DMS 273 (cell line): Measurements from ENCODE around the gene PRKCA.
A peak's percentile ranks its signal among the peaks of the same experiment; 100 is the strongest.

Source experiments
- DNase-seq: peaks from one replicate; lab custom pipeline; 2025; ENCODE audit not compliant: unreplicated experiment; lab: John Stamatoyannopoulos, UW

Gene PRKCA

DNA sequence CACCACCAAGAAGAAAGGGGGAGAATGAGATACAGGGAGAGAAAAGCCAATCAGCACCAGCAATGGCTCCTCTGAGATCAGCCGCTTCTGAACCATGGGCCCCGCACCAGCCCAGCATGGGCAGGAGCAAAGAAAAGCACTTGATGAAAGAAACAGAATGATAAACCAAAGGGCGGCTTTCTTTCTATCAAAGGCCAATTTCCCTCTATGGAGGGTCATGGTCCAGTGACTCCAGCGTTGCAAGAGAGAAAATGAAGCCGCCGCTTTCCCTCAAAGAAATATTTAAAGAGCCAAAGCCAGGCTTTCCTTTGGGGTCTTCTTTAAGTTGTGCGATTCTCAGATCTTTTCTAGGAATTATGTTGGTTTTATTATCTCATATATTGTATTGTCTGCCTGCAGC, 447.7 kb downstream of the PRKCA start:
- DNase-seq, result no peak

DNA sequence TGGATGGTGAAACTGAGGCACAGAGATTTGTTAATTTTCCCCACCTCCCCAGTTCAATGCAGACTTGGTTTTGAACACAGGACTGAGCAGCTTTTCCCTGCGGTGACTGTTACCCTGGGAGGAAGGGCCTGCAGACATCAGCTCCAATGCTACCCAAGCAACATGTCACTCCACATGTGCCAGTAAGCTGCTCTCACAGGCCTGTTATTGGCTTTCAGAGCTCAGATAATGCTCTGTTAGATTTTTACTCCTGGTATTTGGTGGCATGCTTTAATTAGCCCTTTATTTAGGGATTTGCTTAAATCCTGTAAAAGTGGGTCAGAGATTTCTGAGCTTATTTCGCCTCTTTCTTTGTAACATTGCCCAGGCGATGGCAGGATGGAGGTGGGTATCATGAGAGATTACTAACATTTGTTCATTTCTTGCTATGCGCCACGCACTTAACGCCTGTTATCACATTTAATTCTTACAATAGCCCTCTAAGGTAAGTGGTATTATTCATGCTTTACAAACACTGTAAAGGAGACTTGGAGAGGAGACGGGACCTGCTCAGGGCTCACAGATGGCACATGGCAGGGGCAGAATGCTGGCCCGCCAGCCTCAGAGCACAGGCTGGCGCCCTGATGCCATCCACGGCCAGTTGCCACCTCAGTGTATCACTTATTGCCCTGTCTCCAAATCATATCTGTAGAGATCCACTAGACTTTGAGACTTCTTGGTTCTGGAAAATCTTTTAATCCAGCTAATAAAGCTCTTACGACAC, 448.5 kb downstream of the PRKCA start:
- DNase-seq, result no peak

DNA sequence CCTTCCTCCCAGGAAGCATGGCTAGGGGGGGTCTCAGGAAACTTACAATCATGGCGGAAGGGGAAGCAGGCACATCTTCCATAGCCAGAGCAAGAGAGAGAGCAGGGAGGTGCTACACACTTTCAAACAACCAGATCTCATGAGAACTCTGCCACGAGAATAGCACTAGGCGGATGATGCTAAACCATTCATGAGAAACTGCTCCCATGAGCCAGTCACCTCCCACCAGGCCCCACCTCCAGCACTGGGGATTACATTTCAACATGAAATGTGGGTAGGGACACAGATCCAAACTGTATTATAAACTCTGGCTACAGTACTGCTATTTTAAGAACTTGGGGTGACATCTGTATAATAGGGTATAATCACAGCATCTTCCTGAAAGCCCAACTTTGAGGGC, 449.4 kb downstream of the PRKCA start:
- no peak for DNase-seq

DNA sequence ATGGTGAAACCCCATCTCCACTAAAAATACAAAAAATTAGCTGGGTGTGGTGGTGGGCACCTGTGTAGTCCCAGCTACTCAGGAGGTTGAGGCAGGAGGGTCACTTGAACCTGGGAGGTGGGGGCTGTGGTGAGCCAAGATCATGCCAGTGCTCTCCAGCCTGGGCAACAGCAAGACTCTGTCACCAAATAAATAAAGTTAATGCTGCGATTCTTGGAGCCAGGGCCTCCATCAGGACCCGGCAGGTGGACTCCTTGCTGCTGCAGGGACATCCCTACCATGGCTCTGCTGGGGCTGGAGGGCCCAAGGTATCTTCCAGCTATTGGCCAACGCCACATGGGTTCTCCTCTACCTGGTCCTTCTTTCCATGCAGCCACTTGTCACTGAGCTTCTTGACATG, 450.0 kb downstream of the PRKCA start:
- no peak for DNase-seq

DNA sequence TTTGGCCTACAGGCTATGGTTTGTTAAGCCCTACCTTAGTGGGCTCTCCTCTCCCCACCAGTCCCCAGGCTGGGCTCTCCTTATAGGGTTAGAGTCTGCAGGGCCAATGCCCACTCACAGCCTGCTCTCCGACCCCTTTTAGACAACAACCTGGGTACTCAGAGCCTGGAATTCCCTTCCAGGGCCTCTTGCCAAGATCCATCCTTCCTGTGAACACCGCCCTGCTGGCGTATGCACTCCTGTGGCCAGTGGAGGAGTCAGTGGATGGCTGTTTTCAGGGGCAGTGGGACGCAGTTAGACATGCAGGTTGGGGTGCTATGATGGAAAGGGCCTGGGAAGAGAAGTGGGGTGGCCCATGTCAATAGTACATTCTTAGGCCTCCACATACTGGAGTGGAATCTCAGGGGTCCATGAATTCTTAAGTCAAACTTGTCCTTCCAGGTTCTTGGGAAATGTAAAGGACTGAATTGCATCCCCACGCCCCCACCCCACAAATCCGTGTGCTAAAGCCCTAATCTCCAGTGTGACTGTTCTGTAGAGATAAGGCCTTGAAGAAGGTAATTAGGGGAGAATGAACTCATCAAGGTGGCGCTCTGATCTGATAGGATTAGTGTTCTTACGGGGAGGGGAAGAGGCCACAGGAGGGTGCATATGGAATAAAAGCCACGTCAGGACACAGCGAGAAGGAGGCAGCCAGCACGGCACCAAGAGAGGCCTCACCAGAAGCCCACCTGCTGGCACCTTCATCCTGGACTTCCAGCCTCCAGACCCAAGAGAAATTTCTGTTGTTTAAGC, 450.9 kb downstream of the PRKCA start:
- no peak for DNase-seq

DNA sequence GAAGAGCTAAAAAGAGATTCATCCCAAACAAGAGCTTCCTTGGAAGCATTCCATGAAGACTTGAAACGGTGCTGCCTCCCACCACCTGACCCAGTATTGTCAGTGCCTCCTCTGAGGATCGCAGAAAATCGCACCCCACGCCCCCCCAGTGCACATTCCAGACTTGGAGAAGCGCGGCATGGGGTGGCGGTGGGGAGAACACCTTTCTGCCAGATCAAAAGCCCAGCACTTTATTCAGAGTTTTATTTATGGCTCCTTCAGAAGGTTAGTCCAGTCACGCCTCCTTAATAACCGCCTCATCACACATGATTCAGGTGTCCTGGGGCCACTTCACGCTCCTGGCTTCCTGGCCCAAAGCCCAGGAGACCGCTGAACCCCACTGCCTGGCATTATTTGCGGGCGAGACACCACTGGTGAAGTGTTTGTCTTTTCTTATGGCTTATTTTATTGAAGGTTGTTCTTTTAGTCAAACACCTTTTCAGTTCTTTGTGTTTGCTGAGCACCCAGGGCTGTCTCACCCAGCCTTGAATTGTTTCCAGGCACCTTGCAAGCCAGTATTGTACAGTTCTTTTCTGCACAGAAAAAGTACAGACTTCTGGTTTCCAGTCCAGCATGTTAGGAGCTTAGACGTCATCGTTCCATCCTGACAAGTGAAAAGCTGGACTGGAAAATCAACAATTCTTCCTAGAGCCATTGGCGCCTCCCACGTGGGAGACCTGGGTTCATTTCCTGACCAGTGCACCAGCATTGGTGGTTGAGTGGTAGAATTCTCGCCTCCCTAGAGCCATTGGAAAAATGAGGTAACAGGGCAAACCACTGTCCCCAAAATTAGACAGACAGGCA, 452.9 kb downstream of the PRKCA start:
- DNase-seq, result no peak

DNA sequence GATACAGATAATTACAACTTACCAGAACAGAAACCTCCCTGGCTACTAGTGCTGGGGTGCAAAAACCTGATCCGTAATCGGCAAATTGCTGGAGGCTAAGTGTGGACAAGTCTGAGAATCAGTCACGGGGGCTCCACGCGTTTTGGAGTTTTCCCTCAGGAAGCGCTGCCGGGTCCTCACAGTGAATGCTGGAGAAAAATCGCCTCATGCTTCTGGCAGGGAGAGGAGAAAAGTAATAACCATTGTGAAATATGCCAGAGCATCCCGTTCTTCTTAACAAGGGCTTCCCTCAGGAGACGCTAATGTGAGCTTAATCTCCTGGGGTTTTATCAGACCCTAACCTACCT, 453.5 kb downstream of the PRKCA start:
- no peak for DNase-seq

DNA sequence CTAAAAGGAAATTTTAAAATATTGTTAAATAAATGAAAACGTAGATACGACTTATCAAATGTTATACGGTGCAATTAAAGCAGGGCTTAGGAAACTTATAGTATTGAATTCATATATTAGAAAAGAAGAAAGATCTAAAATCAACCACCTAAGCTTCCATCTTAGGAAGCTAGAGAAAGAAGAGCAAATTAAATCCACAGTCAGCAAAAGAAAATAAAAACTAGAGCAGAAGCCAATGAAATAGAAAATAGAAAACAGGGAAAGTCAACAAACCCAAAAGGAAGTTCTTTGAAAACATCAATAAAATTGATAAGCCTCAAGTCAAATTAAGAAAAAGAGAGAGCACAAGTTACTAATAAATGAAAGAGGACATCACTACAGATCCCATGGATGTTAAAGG, 457.9 kb downstream of the PRKCA start:
- DNase-seq, result no peak

DNA sequence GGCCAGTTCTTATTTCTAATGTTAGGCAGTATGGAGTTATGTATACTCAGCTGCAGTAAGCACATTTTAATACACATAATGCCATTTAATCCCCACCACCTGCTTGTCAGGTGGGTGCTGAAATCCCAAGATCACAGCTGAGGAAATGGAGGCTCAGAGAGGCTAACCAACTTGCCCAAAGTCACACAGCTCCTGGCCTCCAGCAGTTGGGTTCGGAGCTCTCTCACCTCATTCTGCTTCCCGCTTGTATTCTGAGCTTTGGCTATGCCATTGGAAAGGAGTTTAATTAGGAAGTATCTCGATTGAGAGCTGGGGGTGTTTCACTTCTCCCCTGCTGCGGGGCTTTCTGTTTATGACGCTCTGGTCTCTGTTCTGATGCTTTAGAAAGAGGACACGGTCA, 459.9 kb downstream of the PRKCA start:
- no peak for DNase-seq

DNA sequence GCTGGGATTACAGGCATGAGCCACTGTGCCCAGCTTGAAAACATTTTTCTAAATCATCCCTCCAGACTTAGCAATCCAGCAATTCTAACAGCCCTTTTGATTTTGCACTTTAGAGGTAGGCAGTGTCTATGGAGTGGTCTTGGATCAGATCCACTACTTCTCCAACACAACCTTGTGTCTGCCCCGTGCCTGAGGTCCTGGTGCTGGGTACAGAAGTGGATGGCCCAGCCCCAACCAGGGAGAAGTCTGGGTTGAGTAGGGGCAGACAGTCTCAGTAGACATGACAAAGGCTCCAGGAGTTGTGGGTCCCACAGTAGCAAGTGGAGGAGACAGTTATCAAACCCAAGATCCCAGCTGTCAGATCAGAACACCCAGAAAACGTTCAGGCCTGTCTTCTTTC, 460.6 kb downstream of the PRKCA start:
- DNase-seq, result no peak

DNA sequence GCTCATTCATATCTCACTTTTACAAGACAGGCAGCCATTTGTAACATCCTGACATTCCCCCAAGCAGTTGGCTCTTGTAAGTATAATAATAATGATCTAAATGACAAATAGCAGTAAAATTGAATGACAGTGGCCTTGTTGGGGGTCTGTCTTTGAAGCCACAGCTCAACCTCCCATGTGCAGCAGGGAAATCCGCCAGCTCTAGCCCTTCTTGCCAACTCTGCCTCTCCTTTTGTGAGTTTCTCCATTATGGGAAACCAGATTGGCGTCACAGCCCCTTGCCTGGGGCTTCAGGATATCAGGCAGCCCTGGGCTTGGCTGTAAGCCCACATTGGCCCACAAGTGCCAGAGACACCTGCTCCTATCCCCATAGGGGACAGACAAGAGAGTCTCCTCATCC, 462.1 kb downstream of the PRKCA start:
- DNase-seq, result peak; percentile 54

DNA sequence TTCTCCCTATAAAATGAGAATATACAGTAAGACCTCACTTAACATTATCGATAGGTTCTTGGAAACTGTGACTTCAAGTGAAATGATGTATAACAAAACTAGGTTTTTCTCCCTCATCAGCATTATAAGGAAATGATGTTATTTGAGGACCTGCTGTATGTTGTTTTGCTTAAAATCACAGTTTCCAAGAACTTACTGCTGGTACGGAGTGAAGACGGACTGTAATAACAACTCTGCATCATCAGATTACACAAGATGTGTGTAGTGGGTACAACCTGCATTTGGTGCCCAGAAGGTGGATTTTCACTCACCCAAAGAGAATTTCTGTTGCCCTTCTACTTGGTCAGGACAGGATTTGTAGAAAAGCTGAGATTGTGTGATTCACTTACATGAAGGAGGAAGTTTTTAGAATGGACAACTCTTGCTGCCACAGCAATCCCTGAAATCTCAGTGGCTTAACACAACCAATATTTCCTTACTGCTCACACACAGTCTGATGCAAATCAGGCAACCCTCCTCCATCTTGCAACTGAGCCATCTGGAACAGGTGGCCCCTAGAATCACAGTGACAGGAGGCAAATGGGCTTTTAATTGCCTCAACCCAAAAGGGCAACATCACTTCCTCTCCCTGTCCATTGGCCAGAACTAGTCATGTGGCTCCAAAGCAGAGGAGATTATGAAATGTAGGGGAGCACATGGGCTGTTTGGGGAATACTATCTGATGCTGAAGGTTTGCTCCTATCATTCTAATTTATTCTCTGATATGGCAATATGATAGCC, 464.9 kb downstream of the PRKCA start:
- DNase-seq, result peak; percentile 94

DNA sequence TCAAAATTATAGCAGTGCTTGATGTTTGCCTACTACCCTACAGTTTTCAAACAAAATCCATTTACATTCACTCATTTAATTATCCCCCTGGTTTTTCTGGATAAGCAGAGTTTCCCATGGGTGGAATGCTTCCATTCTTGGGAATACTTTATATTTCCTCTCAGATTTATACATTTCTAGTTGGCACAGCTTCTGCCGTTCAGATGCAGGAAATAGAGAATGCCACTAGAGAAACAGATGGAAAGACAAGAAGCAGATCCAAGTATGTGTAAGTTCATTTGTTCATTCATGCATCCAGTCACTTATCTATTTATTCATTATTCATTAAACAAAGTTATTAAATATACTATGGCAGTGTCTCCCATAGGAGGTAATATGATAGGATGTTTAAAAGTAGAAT, 467.5 kb downstream of the PRKCA start:
- no peak for DNase-seq

DNA sequence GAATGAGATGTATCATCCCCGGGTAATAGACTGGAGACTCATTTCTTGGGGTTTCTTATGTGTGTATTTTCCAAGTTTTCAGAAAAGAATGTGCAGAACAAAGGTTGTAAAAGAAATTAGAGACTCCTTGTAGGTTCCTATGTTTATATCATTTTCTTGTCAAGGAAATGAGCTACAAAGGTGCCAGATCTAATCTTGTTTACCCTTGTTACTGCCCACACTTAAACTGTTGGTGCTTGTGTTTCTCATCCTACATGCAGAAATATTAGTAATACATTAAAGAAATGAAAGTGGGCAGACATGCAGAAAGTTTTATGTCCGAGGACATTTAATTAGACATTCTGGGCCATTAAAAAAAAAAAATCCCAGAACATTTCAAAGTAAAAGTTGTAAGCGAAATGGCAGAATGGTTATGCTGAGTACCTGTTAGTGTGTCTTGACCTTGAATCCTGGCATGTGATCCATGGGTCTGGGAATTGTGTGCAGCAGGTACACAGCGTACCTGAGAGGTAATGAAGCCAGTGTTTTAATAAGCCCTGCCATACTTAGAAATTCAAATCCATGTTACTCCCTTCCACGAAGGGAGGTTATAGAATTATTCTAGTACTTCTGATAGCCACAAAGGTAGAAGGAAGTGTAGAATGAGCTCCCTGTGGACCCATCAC, 469.9 kb downstream of the PRKCA start:
- no peak for DNase-seq

DNA sequence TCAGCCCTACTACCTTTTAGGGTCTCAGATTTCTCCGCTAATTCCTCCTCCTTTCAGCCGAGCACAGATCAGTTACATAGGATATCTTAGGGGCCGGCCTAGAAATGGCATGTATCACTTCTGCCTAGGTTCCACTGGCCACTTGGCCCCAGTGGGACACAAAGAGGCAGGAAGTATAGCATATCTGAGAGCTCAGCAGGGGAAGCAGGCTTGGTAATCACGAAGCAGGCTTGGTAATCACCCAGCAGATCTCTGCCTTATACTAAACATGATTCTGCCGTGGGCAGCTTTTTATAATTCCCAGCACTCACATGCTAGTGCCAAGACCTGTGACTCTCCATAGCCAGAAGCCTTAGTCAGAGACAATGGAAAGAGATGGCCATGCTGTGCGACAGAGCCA, 472.9 kb downstream of the PRKCA start:
- no peak for DNase-seq

DNA sequence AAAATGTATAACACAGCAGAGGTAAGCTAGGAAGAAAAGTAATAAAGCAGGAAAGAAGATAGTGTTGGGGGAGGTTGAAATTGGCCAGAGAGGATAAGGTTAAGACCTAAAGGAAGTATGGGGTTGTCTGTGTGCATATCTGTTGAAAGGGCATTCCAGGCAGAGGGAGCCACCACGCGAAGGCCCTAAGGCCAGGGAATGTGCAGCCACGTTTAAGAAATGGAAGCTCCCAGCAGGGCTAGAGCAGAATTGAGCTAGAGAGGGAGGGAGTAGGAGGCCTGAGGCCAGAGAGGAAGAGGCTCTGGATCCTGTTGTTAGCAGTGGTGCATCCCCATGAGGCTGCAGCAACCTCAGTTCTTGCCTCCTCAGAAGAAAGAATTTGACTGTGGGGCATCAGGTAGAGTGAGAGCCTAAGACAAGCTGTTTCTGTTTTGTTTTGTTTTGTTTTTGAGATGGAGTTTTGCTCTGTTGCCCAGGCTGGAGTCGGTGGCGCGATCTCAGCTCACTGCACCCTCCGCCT, 473.5 kb downstream of the PRKCA start:
- DNase-seq, result no peak

DNA sequence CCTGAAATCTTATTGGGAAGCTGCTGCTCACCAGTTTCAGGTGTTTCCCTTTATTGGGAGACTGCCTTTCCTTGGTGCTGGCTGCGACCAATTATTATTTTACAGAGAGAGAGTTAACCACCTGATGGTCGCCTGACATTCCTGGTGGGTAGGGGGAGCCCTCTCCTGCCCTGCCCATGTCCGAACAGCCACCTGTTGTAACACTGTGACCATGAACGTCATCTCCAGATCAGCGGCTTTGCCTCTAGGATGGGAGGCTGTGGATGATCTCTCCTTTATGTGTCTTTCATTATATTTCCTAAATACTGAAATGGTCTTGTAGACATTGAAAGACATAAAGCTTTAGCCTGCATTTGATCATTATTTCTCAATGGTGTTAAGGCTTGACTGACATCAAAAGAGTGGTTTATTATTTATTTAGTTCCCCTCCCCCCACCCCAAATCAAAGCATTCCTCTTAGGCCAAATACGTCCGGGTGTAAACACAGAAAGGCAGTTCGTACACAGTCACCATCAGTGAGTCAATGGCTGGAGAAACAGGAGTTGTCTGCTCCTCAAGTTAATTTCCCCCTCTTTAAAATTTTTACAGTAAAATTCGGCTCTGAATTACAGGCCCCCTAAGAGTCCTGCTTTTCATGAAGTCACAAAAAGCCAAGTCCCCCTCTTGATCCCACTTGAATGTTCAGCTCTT, 474.7 kb downstream of the PRKCA start:
- DNase-seq, result no peak

DNA sequence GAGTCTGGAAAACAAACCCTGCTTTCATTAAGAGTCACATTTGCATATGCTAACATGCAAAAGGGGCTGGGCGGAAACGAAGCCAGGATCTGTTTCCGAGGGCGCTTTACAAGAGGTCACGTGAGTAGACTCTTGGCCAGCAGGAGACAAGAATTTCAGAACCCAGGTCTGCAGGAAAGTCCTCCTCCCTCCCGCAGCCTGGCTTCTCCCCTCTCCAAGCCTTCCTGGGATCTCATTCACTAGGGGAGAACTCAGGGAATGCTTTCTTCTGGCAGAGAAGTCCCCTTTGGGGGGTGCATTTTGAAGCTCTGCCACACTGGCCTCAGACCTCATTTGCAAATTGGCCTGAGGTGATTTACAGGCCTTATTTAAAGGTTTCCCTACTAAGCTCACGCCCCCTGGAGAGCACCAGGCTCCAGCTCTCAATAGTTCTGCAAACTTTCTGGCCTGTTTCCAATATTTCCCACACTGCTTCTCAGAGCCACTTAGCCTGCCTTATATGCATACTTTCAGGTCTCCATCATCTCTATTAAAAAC, 475.3 kb downstream of the PRKCA start:
- peak; percentile 22 for DNase-seq

DNA sequence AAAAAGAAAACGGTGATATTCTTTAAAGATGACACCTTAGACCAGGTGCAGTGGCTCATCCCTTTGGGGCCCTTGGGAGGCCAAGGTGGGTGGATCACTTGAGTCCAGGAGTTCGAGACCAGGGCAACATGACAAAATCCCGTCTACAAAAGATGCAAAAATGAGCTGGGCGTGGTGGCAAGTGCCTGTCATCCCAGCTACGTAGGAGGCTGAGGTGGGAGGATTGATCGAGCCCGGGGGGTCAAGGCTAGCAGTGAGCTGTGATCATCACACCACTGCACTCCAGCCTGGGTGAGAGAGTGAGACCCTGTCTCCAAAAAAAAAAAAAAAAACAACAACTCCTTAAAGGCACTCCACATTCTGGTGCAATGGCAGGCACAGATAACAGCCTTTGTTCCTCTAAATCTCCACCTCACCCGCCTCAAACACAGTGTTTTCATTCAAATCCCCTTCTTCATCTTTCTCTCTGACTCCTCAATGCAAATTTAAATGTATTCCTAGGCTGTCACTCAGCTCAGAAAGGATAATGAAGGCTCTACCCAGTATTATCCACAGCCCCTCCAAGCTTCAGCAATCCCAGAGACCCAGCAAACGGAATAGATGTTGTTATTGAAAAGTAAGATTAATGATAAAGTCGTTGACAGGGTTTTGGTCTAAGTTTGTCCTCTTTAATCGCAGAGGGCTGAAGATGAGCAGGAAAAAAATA, 476.3 kb downstream of the PRKCA start:
- DNase-seq, result no peak
